Fibroblast of lung (primary cell): ENCODE measurements around the gene ARMC3. TPM values are rescaled to one million over a fixed set of nuclear protein-coding genes. Genes with fewer than 3 reads are reported as not detected.
"Not testable (repeated sequence)": the region's sequence is repeated elsewhere in the genome, so short reads cannot be mapped to it uniquely, and the experiment has no call there.

ENCODE experiments used
- DNase-seq, 2 donors: peaks; one replicate each; pipeline versions ENCODE4 v3.0.0 to v3.0.0-alpha.2; 2010; ENCODE audit warnings: low read depth in 2 of 2
- H2AFZ ChIP-seq: 2 replicates; pipeline ENCODE4 v1.5.1; 2012; ENCODE audit warnings: low read length, control low read depth, inconsistent platforms
- H3K27ac ChIP-seq: 2 replicates; pipeline ENCODE4 v1.5.1; 2011; ENCODE audit warnings: low read length, control low read depth; ENCODE audit not compliant: insufficient read depth
- H3K27me3 ChIP-seq: 2 replicates; pipeline ENCODE4 v1.5.1; 2011; ENCODE audit warnings: mild to moderate bottlenecking, low read length; ENCODE audit not compliant: control insufficient read depth, insufficient read depth
- H3K36me3 ChIP-seq: 2 replicates; pipeline ENCODE4 v1.5.1; 2011; ENCODE audit warnings: low read length; ENCODE audit not compliant: control insufficient read depth, insufficient read depth
- H3K4me1 ChIP-seq: 2 replicates; pipeline ENCODE4 v1.5.1; 2011; ENCODE audit warnings: low read length; ENCODE audit not compliant: control insufficient read depth, insufficient read depth; ENCODE audit errors: extremely low read depth
- H3K4me2 ChIP-seq: 2 replicates; pipeline ENCODE4 v1.5.1; 2011; ENCODE audit warnings: low read length, control low read depth; ENCODE audit not compliant: insufficient read depth; ENCODE audit errors: extremely low read depth
- H3K4me3 ChIP-seq, 4 experiments: fragments of 200-600 bp in 1 of 4; sonication (generic) in 1 of 4; replicated peaks in 1 of 4; 2 replicates each; pipeline ENCODE4 v1.5.1; 2011 to 2016; ENCODE audit warnings: low read length in 4 of 4, low read depth in 3 of 4, mild to moderate bottlenecking in 3 of 4, control low read depth in 2 of 4, inconsistent platforms in 1 of 4, mixed read lengths in 1 of 4; ENCODE audit not compliant: insufficient read depth in 1 of 4; ENCODE audit errors: control extremely low read depth in 1 of 4
- H3K79me2 ChIP-seq: 2 replicates; pipeline ENCODE4 v1.5.1; 2012; ENCODE audit warnings: mild to moderate bottlenecking, low read length, inconsistent platforms; ENCODE audit not compliant: control insufficient read depth, insufficient read depth
- H3K9ac ChIP-seq: 2 replicates; pipeline ENCODE4 v1.5.1; 2011; ENCODE audit warnings: mild to moderate bottlenecking, low read length, control low read depth; ENCODE audit not compliant: insufficient read depth
- H3K9me3 ChIP-seq: 2 replicates; pipeline ENCODE4 v1.5.1; 2012; ENCODE audit warnings: low read depth, low read length; ENCODE audit not compliant: control insufficient read depth, insufficient read depth
- H4K20me1 ChIP-seq: 2 replicates; pipeline ENCODE4 v1.5.1; 2011; ENCODE audit warnings: low read length; ENCODE audit not compliant: control insufficient read depth, insufficient read depth; ENCODE audit errors: extremely low read depth
- EZH2 ChIP-seq: IDR thresholded peaks from 2 replicates; pipeline ENCODE4 v1.5.1; 2012; ENCODE audit warnings: low read length, control low read depth, mild to moderate bottlenecking; ENCODE audit errors: missing control alignments
- polyA plus RNA-seq, 2 donors: library from polyadenylated mRNA; depleted of rRNA in 1 of 2; stranded (reverse) in 1 of 2; unstranded in 1 of 2; fragments of >200 nt; gene quantifications; 2 replicates each; pipeline ENCODE4 v1.2.1, GENCODE V29; 2011 to 2012; ENCODE audit warnings: missing spikeins in 1 of 2
- total RNA-seq: library from RNA; depleted of rRNA; stranded (reverse); fragments of >200 nt; gene quantifications from 2 replicates; pipeline ENCODE4 v1.2.1, GENCODE V29; 2014
- TF ChIP-seq, protein P1 (sequence below), 2 donors: IDR thresholded peaks in 1 of 2; conservative IDR thresholded peaks in 1 of 2; 1 replicate in 1 of 2; 2 replicates in 1 of 2; pipeline ENCODE4 v1.5.1; 2011 to 2012; ENCODE audit warnings: low read length in 2 of 2, control low read depth in 1 of 2, inconsistent platforms in 1 of 2, low read depth in 1 of 2, mild to moderate bottlenecking in 1 of 2

Gene ARMC3
- total and polyA plus RNA-seq, 2 donors (not counting 1 experiment from before 2014, with no cell fraction given) = not detected

DNA sequence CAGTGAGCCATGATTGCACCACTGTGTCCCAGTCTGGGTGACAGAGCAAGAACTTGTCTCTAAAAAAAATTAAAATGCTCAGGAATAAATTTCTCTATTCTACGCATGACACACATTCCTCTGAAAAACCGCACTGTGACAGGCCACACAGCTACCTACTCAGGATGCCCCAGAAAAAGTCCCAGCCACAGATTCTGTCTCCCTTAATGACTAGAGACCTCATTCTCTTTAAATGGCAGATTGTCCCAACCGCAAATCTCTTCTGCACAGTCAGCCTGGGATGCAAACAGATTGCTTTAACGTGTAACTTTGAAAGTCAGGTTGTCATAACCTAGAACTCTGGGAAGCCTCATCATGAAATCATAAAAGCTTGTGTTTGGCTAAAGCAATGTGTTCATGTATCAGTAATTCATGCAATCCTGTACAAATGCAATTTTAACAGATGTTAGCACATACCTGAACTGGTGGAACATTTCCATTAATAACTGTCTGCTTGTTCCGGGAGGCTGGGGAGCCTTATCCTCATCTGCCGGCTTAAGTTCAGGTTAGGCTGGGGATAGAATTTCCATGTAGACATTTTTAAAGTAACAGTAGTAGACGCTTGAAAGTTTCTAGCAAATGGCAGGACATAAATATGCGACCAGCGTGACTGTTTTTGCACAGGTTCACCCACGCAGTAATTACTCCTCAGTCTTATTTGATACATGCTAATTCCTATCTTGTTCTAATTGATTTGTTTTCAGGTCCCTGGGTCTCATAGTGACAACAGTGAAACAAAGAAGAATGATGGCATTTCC, 141.4 kb downstream of the ARMC3 start:
- Histone ChIP-seq H4K20me1 (no peaks in the 10 kb centered on the region), H3K9me3 (no peaks in the 10 kb centered on the region)

DNA sequence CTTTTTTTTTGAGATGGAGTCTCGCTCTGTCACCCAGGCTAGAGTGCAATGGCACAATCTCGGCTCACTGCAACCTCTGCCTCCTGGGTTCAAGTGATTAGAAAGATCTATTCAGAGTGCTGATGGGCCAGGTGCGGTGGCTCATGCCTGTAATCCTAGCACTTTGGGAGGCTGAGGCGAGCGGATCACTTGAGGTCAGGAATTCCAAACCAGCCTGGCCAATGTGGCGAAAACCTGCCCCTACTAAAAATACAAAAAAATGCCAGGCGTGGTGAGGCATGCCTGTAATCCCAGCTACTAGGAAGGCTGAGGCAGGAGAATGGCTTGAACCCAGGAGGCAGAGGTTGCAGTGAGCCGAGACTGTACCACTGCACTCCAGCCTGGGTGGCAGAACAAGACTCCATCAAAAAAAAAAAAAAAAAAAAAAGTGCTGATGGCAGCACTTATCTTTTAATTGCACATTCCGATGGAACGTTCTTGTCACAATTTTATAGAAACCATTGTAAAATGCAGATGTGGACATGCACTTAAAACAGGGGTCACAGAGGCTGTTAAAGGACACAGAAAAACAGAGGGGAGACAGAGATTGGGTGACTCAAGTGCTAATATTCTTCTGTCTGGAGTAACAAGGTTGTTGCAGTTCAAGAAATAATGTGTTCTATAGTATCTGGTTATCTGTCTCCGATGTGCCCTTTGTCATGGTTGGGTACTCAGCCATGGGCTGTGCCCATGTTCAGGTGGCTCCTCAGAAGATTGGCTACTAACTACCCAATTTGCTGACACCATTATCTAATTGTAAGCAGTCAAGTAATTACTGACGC, 142.4 kb downstream of the ARMC3 start:
- H3K4me2 ChIP-seq, H3K9ac ChIP-seq, H3K4me3 ChIP-seq, H4K20me1 ChIP-seq, H3K36me3 ChIP-seq, H3K79me2 ChIP-seq, H3K9me3 ChIP-seq, H2AFZ ChIP-seq, H3K4me1 ChIP-seq, H3K27me3 ChIP-seq, DNase-seq, H3K27ac ChIP-seq: not testable (repeated sequence)

More for the DNA sequence above, 141.4 kb downstream of the ARMC3 start:
- DNase-seq = no peak
- Histone ChIP-seq H3K9ac (no peak overlapping the region), H3K4me3 (no peak overlapping the region), H2AFZ (no peak overlapping the region), H3K4me1 (no peaks in the 10 kb centered on the region), H3K79me2 (no peaks in the 10 kb centered on the region), H3K27ac (no peak overlapping the region), H3K27me3 (no peaks in the 10 kb centered on the region), H3K4me2 (no peak overlapping the region), H3K36me3 (no peaks in the 10 kb centered on the region)
- TF ChIP-seq, protein P1, sequence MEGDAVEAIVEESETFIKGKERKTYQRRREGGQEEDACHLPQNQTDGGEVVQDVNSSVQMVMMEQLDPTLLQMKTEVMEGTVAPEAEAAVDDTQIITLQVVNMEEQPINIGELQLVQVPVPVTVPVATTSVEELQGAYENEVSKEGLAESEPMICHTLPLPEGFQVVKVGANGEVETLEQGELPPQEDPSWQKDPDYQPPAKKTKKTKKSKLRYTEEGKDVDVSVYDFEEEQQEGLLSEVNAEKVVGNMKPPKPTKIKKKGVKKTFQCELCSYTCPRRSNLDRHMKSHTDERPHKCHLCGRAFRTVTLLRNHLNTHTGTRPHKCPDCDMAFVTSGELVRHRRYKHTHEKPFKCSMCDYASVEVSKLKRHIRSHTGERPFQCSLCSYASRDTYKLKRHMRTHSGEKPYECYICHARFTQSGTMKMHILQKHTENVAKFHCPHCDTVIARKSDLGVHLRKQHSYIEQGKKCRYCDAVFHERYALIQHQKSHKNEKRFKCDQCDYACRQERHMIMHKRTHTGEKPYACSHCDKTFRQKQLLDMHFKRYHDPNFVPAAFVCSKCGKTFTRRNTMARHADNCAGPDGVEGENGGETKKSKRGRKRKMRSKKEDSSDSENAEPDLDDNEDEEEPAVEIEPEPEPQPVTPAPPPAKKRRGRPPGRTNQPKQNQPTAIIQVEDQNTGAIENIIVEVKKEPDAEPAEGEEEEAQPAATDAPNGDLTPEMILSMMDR (conservative IDR thresholded peaks at IDR 0.05 in 1 of 2, IDR thresholded peaks at IDR 0.05 in 1 of 2; ENCODE audit: low read depth in 1 of 2, low read length in 2 of 2) = no peak
- no peak for TF ChIP-seq EZH2

DNA sequence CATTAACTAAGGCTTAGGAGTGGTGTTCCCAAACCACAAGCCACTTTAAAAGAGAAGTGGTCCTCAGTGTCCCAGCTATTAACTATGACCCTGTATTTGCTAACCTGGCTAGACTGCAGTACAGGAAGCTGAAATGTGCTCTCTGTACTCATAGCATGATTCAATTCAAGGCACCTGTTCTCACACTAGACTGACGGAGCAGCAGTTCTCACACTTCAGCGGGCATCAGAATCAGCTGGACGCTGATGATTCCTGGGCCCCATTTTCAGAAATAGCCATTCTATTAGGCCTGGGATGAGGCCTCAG, 143.0 kb downstream of the ARMC3 start:
- no peak for DNase-seq
- Histone ChIP-seq H3K9me3 (no peaks in the 10 kb centered on the region), H3K36me3 (no peaks in the 10 kb centered on the region), H3K27ac (no peak overlapping the region), H2AFZ (no peak overlapping the region), H3K79me2 (no peaks in the 10 kb centered on the region), H3K9ac (no peak overlapping the region), H3K27me3 (no peaks in the 10 kb centered on the region), H4K20me1 (no peaks in the 10 kb centered on the region), H3K4me3 (no peak overlapping the region), H3K4me2 (no peak overlapping the region), H3K4me1 (no peaks in the 10 kb centered on the region)
- TF ChIP-seq EZH2 = no peak
- TF ChIP-seq, protein P1 (conservative IDR thresholded peaks at IDR 0.05 in 1 of 2, IDR thresholded peaks at IDR 0.05 in 1 of 2; ENCODE audit: low read depth in 1 of 2, low read length in 2 of 2) = no peak

DNA sequence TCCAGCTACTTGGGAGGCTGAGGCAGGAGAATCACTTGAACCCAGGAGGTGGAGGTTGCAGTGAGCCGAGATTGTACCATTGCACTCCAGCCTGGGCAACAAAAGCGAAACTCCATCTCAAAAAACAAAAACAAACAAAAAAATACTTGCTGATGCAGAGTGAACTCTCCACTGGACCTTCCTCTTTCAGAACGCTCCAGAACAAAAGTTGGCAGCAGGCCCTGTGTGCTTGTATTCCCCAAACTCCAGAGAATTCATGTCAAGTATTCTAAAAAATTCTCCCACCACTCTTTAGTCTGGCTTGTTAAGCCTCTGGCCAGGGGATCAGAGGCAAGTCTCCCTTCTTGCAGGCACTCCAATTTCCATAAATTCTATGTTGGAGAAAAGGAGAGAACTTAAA, 144.7 kb downstream of the ARMC3 start:
- H3K27ac ChIP-seq, H3K79me2 ChIP-seq, H2AFZ ChIP-seq, H4K20me1 ChIP-seq, DNase-seq, H3K4me1 ChIP-seq, H3K4me3 ChIP-seq, H3K4me2 ChIP-seq, H3K36me3 ChIP-seq, H3K27me3 ChIP-seq, H3K9me3 ChIP-seq, H3K9ac ChIP-seq: not testable (repeated sequence)
